SU-DHL-6 (cell line): ENCODE measurements around the gene POLN.

Experiments
- EZH2phosphoT487 ChIP-seq: fragments of 200-600 bp; sonication (generic), shearing (Covaris generic); conservative IDR thresholded peaks from 2 replicates; pipeline ENCODE4 v1.6.1; 2018; ENCODE audit warnings: mild to moderate bottlenecking, antibody characterized with exemption, low read length, moderate library complexity, mixed read lengths
- TF ChIP-seq, protein P1 (sequence below): fragments of 200-600 bp; sonication (generic); IDR thresholded peaks from one replicate; pipeline ENCODE4 v1.5.1; 2017; ENCODE audit warnings: antibody characterized with exemption, mild to moderate bottlenecking, low read length, moderate library complexity; ENCODE audit not compliant: insufficient read depth, poor library complexity, severe bottlenecking

DNA sequence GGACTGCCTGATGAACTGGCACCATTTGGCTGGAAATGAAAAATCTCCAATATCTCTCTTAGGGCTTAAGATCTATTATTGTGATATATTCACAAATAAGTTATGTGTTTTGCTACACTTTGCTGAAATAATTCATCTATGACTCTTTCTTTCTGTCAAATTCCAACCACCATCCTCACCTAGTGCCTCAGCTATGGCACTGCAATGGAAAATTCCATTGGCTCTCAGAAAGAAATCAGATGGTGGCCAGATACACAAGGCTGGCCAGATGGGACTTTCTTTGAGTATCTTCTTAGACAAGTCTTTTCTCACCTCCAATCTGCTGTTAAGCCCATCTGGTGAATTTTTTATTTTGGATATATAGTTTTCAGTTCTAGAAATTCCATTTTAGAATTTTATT lies 154.8 kb downstream of the POLN start:
- TF ChIP-seq, protein P1, sequence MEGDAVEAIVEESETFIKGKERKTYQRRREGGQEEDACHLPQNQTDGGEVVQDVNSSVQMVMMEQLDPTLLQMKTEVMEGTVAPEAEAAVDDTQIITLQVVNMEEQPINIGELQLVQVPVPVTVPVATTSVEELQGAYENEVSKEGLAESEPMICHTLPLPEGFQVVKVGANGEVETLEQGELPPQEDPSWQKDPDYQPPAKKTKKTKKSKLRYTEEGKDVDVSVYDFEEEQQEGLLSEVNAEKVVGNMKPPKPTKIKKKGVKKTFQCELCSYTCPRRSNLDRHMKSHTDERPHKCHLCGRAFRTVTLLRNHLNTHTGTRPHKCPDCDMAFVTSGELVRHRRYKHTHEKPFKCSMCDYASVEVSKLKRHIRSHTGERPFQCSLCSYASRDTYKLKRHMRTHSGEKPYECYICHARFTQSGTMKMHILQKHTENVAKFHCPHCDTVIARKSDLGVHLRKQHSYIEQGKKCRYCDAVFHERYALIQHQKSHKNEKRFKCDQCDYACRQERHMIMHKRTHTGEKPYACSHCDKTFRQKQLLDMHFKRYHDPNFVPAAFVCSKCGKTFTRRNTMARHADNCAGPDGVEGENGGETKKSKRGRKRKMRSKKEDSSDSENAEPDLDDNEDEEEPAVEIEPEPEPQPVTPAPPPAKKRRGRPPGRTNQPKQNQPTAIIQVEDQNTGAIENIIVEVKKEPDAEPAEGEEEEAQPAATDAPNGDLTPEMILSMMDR: no peak
- TF ChIP-seq EZH2phosphoT487: no peak
